Astrocyte (in vitro differentiated cells and primary cell): ENCODE data around the gene NDUFC2. TPM values are rescaled to one million over a fixed set of nuclear protein-coding genes. Genes with fewer than 3 reads are reported as not detected.

ENCODE experiments used
- DNase-seq: peaks from one replicate; pipeline ENCODE4 v3.0.0-alpha.2; 2010; ENCODE audit warnings: low read depth
- FAIRE-seq: peaks from 2 replicates; lab custom pipeline; 2011; peaks lifted over from hg19 to GRCh38; lab: Jason Lieb, UNC
- H2AFZ ChIP-seq: 2 replicates; pipeline ENCODE4 v1.6.0; 2012; ENCODE audit warnings: low read depth, low read length, inconsistent platforms
- H3K27ac ChIP-seq: 2 replicates; pipeline ENCODE4 v1.5.1; 2011; ENCODE audit warnings: low read depth, low read length, inconsistent platforms
- H3K27me3 ChIP-seq: 2 replicates; pipeline ENCODE4 v1.6.0; 2011; ENCODE audit warnings: low read length, inconsistent platforms; ENCODE audit not compliant: insufficient read depth
- H3K36me3 ChIP-seq: 2 replicates; pipeline ENCODE4 v1.5.1; 2011; ENCODE audit warnings: low read length, inconsistent platforms; ENCODE audit not compliant: insufficient read depth
- H3K4me1 ChIP-seq: 2 replicates; pipeline ENCODE4 v1.5.1; 2011; ENCODE audit warnings: low read length, inconsistent platforms; ENCODE audit not compliant: insufficient read depth
- H3K4me2 ChIP-seq: 2 replicates; pipeline ENCODE4 v1.6.0; 2012; ENCODE audit warnings: low read length, inconsistent platforms
- H3K4me3 ChIP-seq: 2 replicates; pipeline ENCODE4 v1.5.1; 2011; ENCODE audit warnings: low read depth, mild to moderate bottlenecking, low read length, inconsistent platforms; ENCODE audit not compliant: insufficient read depth
- H3K79me2 ChIP-seq: 2 replicates; pipeline ENCODE4 v1.6.0; 2012; ENCODE audit warnings: mild to moderate bottlenecking, low read length, inconsistent platforms; ENCODE audit not compliant: insufficient read depth
- H3K9ac ChIP-seq: 2 replicates; pipeline ENCODE4 v1.6.0; 2012; ENCODE audit warnings: mild to moderate bottlenecking, low read length, inconsistent platforms
- H3K9me3 ChIP-seq: 2 replicates; pipeline ENCODE4 v1.5.1; 2012; ENCODE audit warnings: low read depth, mild to moderate bottlenecking, low read length, inconsistent platforms; ENCODE audit not compliant: insufficient read depth
- H4K20me1 ChIP-seq: 2 replicates; pipeline ENCODE4 v1.6.0; 2012; ENCODE audit warnings: low read length, inconsistent platforms; ENCODE audit not compliant: insufficient read depth
- H3K27ac Mint-ChIP-seq: one replicate; pipeline ENCODE4 v1.8.0; 2021; ENCODE audit warnings: mild to moderate bottlenecking, mixed read lengths; ENCODE audit not compliant: unreplicated experiment
- H3K27me3 Mint-ChIP-seq: one replicate; pipeline ENCODE4 v1.8.0; 2021; ENCODE audit warnings: low read depth, mixed read lengths; ENCODE audit not compliant: unreplicated experiment
- H3K36me3 Mint-ChIP-seq: one replicate; pipeline ENCODE4 v1.8.0; 2021; ENCODE audit warnings: low read depth, mixed read lengths; ENCODE audit not compliant: unreplicated experiment
- H3K4me1 Mint-ChIP-seq: one replicate; pipeline ENCODE4 v1.8.0; 2021; ENCODE audit warnings: low read depth, mixed read lengths; ENCODE audit not compliant: unreplicated experiment
- H3K4me3 Mint-ChIP-seq: one replicate; pipeline ENCODE4 v1.8.0; 2021; ENCODE audit warnings: mild to moderate bottlenecking, moderate library complexity, mixed read lengths; ENCODE audit not compliant: unreplicated experiment
- H3K9me3 Mint-ChIP-seq: one replicate; pipeline ENCODE4 v1.8.0; 2021; ENCODE audit warnings: mild to moderate bottlenecking, mixed read lengths; ENCODE audit not compliant: unreplicated experiment
- CTCF ChIP-seq: IDR thresholded peaks from 2 replicates; pipeline ENCODE4 v1.5.1; 2011; ENCODE audit warnings: low read depth, mild to moderate bottlenecking, inconsistent platforms, low read length, moderate library complexity; ENCODE audit not compliant: insufficient read depth
- EZH2 ChIP-seq: IDR thresholded peaks from 2 replicates; pipeline ENCODE4 v1.6.1; 2012; ENCODE audit warnings: mild to moderate bottlenecking, low read length, inconsistent platforms; ENCODE audit not compliant: insufficient read depth
- total RNA-seq: library from RNA; stranded (reverse); gene quantifications from 2 replicates; pipeline ENCODE4 v1.2.1, GENCODE V29; 2021

Gene NDUFC2
- total RNA-seq, 1 donor from 2014 or later = 285 TPM

GRCh38 chr11:78050964-78051831 is 28.5 kb downstream of the NDUFC2 start:
- Mint-ChIP-seq H3K27me3 (no peaks in the 10 kb centered on the region), H3K36me3 (peaks cover 2% of the 10 kb centered on the region), H3K4me3 (peak overlapping the region; percentile 62), H3K9me3 (no peaks in the 10 kb centered on the region), H3K4me1 (peaks cover 10% of the 10 kb centered on the region), H3K27ac (peak overlapping the region; percentile 99)
- Histone ChIP-seq H3K27me3 (no peaks in the 10 kb centered on the region), H3K4me1 (peaks cover 9% of the 10 kb centered on the region), H3K4me3 (no peak overlapping the region), H3K4me2 (peak overlapping the region; percentile 24), H3K79me2 (no peaks in the 10 kb centered on the region), H3K27ac (peak overlapping the region; percentile 64), H4K20me1 (no peaks in the 10 kb centered on the region), H3K9ac (peak overlapping the region; percentile 41), H3K9me3 (no peaks in the 10 kb centered on the region), H3K36me3 (no peaks in the 10 kb centered on the region), H2AFZ (peak overlapping the region; percentile 37)
- no peak for TF ChIP-seq EZH2
- TF ChIP-seq CTCF = no peak
- FAIRE-seq (no peak), DNase-seq (peak; percentile 68)

GRCh38 chr11:78049348-78049747 is 30.3 kb downstream of the NDUFC2 start:
- no peak overlapping the region for H3K4me3 Mint-ChIP-seq
- no peak overlapping the region for H2AFZ ChIP-seq
- FAIRE-seq = no peak

More at GRCh38 chr11:78049348-78049747, 30.3 kb downstream of the NDUFC2 start:
- no peaks in the 10 kb centered on the region for H3K9me3 ChIP-seq
- no peak for DNase-seq
- no peaks in the 10 kb centered on the region for H3K9me3 Mint-ChIP-seq
- no peak overlapping the region for H3K27ac ChIP-seq
- no peak overlapping the region for H3K27ac Mint-ChIP-seq
- H3K27me3 Mint-ChIP-seq = no peaks in the 10 kb centered on the region
- no peaks in the 10 kb centered on the region for H3K36me3 Mint-ChIP-seq
- no peak overlapping the region for H3K4me3 ChIP-seq
- H3K27me3 ChIP-seq = no peaks in the 10 kb centered on the region
- H3K36me3 ChIP-seq = no peaks in the 10 kb centered on the region
- TF ChIP-seq CTCF (no peak), EZH2 (no peak)
- H3K4me1 Mint-ChIP-seq = peaks cover 10% of the 10 kb centered on the region
- H4K20me1 ChIP-seq = no peaks in the 10 kb centered on the region
- H3K79me2 ChIP-seq = no peaks in the 10 kb centered on the region
- H3K4me2 ChIP-seq = no peak overlapping the region
- H3K4me1 ChIP-seq = peaks cover 9% of the 10 kb centered on the region
- no peak overlapping the region for H3K9ac ChIP-seq
